ENCODE measurements around the gene MRPS6.

MRPS6 gene

DNA sequence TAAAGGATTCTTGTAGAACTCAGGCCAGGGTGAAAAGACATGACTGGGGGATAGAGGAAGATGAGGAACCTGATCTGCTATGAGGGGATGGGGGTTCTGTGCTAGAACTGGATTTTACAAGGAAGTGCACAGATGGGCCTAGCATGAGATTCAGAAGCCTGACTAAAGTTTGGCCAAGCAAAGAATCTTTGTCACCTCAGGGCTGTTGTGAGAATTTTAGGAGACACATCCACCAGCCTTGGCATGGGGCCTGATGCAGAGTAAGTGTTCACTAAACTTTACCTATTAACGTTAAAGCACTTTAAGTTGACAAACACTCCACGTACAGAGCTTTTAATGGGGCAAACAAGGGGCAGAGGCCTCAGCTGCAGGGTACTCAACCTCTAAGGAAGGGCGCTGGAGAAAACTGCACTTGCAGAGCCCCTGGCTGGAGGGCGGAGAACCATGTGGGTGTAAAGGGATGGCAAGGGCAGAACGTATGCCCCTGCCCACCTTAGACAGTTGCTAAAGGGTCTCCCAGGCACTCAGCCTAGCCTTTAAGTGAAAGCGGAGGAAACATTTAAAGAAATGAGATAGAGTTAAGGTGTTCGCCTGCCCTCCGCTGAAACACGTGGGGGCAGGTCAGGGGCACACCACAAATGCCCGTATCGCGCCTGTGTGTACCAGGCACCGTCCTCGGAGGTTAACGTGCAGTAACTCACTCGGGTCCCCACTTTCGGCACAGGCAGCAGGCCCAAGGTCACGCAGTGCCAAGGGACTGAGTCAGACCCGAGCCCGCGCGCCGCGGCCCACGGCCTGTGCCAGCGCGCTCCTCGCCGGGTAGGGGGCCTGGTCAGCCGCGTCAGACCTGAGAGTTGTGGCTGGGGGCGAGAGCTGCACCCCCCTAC, 990 bp upstream of the MRPS6 start:
- peak; percentile 24 for DNase-seq

DNA sequence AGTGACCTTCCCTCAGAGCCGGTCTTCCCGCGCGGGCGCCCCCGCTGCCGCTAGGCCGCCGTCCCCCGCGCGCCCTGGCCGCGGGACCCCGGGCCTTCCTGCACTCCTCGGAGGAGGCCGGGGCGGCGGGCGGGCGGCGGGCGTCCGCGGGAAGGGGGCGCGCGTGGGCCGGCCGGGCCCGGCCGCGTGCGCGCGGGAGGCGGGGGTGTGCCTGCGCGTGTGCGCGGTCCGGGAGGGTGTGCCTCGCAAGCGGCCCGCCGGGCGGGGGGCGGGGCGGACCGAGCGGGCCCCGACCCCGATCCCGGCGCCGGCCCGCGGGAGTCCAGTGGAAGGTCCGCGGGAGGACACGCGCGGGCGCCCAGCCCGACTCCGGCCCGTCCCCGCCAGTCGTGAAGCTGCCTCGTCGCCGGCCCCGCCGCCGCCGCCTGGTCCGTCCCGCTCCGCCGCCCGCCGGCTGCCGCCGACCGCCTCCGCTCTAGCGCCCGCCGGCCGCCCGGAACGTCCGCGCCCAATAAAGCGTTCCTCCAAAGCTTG, 438 bp downstream of the MRPS6 start:
- no peak for DNase-seq

DNA sequence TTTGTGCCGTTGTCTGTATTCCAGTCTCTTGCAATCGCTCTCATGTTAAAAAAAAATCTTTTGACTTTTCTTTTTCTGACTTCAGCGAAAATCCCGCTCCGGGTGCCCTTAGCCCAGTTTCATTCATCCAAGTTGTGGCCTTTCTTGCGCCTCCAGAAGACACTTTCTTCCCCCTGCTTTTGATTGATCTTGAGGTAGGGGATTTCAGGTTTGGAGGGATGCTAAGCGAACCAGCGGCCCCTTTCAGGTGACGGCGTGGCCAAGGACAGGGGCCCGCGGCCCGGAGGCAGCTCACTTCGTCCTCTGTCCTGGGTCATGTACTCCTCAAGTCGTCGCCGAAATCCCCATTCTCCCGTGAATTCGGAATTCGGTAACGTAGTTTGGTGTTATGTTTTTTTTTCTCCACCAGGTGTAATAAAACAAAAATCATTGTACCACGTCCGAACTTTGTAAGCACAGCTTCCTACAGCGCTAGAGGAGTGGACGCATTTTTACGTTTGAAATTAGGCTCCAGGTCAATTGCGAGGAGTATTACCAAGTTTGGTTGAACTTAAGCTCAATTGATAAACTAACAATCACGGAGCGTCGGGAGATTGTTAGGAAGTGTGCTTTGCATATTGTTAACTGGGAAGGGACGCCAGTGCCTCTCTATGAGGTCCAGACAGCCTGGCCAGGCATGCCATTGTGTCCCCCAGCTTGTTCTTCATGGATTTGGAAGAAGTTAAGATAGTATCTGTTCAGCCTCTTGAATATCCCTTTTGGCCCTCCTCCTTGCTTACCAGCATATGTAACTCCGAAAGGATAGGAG, 1.1 kb downstream of the MRPS6 start:
- DNase-seq: no peak

DNA sequence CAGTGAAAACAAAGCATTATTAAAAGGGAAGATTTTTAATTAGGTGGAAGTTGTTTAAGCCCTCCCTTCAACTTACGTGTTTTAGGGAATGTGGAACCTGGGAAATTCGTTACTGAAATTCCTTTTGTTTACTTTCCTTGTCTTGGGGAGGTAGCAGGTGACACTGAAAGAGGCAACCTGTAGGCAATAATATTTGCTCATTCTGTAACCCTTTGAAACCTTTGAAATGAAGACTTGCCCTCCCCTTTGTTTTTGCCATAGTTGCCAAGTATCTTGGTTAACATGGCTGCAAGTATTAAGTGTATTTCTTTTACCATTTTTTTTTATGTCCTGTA, 1.7 kb downstream of the MRPS6 start:
- DNase-seq: no peak

DNA sequence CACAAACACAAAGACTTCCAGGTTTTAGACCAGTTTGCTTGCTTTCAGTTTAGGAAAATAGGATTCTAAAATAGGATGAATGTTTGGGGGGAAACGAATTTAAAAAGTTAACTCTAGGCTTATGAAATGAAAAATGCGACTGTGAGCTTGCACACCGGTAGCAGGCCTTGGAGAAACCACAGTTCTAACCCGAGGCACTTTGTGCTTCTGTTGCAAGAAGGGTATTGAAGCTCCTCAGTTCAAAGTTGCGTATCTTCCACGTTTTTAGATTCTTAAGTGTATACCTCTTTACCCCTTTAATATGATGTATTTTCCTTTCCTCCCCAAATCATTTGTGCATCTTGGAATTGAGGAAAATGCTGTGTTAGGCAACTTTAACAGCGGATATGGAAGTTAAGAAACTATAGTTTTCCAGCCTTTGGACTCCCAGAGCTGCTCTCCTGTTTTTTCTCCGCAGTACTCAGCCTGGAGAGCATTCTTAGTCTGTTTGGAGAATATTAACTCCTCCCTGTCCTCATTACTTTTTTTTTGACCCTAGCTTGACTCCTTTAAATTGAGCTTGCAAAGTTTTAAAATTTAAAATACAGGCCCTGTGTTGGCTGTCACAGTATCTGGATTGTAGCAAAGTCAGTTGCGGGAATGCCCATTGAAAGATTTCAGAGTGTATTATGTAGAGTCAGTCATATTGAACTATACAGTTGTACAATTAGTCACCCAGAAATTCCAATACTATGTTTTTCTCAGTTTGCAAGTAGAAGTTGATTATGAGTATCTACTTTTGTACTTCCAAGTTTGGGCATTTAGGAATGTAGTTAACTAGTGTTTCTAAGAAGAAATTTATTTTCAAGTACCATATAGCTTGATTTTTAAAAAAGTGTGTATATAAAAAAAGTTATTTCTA, 2.6 kb downstream of the MRPS6 start:
- no peak for DNase-seq

DNA sequence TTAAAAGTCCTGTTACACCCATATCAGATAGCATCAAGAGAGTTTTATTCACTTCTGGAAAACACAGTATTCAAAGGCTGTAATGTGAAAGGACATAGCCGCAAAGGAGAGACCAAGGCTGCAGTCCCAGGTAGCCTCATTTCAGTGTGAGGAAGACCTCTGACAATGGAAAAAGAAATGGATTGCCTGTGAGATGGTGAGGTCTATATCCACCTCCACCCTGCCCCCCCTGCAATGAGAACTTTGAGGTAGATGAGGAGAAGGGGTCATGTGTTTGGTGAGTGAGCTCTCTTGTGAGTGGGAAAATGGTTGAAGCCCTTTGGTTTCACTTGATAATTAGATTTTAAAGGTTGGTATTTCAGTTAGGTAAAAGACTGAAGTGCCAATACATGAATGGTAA, 3.5 kb downstream of the MRPS6 start:
- DNase-seq: no peak

DNA sequence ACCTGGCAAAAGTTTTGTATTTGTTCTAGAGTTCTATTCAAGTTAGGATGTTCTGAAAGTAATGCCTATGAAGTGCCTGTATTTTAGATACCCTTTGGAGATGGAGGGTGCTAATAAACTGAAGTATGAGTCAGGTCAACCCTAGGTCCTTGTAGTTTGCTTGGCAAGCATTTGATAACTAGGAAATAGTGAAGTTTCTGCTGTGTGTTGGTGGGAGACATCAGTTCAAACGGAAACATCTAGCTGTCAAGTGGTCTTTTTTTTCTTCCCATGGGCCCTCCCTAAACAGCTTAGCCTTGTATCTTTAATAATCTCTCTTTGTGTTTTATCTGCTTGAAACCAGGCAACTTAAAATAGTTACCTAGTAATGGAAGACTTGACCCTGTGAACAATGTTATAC, 4.5 kb downstream of the MRPS6 start:
- DNase-seq: no peak

DNA sequence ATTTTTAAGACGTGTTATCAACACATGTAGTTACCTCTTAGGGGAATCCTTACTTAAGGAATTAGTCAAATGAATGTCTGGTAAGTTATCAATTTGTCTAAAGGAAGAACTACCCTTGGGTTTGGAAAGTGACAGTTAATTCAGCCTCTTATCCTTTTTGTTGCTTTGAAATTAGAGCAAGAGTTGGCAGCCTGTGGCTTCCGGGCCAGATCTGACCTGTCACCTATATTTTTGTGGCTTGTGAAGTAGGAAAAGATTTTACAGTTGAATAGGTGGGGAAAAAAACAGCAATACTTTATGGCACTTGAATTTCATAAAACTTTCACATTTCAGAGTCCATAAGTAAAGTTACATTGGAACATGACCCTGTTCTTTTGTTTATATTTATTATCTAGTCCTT, 5.5 kb downstream of the MRPS6 start:
- no peak for DNase-seq

DNA sequence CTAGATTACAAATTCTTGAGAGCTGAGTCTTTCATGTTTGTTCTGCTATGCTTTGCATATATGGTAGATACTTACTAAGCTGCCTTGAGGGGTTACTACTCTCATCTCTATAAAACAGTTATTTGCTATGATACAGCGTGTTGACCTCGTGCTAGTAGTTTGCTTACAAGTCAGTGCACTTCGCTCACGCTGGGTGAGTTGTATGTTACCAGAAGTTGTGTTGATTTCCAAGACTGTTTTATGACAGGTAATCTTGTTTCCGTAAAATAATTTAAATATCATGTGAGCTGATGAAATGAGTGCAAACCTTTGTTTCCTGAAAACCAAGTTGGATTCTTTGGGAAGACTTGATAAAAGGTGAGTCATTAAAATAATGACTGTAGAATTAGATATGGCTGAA, 7.3 kb downstream of the MRPS6 start:
- no peak for DNase-seq

DNA sequence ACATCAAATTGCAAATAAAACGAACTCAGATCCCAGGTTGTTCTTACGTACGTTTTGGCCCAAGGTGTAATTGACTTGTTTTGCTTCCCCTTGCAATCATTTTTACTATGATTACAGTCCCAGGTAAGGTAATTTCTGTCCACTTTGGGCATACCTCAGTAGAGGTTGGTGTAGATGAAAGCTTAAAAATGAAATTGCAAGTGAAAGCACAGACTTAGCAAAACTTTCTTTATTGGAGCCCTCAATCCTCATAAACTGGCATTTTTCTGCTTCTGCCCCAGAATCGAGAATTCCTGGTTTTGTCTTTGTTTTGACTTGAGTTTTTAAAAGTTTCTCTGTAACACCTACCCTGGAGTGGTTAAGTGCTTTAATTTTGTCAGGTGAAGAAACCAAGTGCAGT, 9.4 kb downstream of the MRPS6 start:
- no peak for DNase-seq

DNA sequence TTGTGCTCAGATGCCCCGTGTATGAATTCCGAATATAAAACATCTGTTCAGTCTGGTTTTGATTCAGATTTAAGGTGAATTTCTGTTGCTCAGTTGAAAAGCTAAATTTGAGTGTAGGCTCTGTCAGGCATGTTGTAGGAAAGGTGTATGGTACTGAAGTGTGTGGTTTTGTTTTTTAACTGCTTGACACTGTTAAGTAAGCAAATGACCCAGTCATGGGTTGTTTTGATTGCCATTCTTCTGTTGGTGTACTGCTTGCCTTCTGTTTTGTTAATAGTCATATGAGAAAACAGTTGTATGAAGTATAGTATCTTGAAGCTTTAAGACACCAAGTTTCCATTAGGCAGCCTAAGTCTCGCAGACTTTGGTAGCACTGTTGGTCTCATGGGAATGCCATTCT, 10.0 kb downstream of the MRPS6 start:
- no peak for DNase-seq

DNA sequence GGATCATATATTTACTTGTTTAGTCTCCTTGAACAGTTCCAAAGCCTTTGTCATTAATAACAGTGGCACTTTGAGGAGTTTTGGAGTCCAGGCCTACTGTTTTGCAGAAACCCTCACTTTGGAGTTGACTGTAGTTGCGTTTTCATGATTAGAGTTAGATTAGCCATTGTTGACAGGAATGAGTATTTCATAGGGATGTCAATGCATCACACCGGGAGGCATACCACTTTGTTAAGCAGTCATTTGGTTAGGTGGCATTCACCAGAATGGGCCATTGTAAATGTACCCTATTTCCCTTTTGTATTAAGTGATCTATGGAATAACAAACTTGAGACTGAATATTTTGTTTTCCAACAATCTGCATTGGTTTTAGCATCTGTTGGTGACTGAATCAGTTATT, 11.8 kb downstream of the MRPS6 start:
- no peak for DNase-seq

DNA sequence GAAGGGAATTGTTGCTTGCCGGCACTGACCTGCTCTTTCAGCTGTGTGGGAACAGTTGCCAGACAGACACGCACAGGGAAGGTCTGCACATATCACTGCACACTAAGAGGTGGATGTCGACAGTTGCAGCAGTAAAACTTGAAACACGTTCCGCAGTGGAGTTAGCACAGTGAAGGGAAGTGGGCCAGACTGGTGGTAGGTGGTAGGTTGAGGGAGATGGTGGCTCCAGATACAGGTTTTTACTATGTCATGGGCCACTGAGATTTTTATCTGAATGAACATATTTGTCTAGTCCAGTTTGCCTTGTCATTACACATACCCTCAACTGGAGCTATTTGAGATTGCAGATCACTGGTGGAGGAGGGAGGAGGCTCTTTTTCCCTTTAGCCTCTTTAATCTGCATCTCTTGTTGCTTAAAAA, 13.5 kb downstream of the MRPS6 start:
- no peak for DNase-seq

DNA sequence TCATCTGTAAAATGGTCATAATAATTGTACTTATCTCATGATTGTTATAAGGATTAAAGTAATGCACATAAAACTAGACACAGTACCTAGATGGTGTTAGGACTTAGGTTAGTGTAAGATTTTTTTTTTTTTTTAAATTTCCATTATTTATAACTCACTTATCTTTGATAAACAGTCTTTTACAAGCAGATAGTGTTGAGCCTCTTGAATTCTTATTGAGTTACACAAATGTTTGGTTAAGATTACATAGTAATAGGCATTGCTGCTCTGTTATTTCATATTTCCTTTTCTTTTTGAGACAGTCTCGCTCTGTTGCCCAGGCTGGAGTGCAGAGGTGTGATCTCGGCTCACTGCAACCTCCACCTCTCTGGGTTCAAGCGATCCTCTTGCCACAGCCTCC, 15.4 kb downstream of the MRPS6 start:
- DNase-seq: no peak

DNA sequence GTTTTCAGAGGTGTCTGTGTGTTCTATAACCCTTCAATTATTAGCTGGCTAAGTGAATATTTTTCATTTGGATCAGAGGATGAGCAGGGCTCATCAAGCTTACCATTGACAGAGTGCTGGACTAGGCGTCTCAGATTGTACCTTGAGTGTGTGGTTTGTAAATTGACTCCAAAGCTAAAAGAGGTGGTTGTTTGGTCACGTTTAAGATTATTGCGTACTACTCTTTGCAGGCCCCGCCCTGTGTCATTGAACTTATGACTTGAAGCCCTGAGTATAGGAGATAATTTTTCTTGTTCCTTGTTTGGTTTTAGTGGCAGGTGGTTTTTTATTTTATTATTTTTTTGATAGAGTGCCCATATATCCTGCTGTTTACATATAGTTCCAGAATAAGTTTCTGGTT, 17.7 kb downstream of the MRPS6 start:
- no peak for DNase-seq

DNA sequence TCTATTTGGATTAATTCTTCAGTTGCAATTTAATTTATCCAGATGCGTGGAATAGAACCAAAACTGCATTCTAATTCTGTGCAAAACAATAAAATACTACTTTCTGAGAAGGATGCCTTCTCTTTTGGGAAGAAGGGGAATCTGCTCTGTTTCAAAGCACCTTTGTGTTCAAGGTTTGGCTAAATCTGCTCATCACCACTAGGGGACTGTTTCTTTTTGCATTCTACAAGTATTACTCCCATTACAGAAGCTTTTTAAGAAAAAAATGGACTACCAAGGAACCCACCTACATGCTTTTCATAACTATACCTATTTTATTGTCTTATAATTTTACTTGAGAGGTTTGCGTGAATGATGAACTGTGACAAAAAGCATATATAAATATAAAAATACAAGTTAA, 18.2 kb downstream of the MRPS6 start:
- DNase-seq: no peak

DNA sequence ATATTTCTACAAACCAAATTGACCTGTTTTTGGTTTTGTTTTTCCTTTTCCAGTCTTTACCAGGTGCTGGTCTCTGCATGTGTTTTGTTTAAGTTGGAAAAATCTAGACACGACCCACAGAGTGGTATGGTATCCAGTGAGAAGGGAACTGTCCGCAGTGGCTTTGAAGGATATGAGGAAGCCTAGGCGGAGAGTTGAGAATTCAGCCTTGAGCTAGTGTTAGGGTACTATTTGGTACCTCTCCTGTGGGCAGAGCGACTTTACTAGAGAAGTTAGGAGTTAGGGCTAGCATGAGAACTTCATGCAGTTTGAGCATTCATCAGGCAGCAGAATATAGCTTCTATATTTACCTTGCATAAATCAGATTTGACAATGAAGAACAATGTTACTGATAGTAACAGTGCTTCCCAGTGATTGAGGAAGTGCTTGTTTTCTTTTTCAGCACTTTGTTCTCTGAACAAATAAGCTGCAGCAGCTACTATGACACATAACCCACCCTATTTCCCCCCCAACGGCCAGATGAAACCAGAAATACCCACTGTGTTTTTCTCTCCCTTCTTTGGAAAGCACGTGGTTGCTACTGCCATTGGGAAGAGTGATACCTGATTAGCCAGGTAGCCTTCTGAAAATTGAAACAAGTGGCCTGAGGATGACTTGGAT, 19.0 kb downstream of the MRPS6 start:
- no peak for DNase-seq

DNA sequence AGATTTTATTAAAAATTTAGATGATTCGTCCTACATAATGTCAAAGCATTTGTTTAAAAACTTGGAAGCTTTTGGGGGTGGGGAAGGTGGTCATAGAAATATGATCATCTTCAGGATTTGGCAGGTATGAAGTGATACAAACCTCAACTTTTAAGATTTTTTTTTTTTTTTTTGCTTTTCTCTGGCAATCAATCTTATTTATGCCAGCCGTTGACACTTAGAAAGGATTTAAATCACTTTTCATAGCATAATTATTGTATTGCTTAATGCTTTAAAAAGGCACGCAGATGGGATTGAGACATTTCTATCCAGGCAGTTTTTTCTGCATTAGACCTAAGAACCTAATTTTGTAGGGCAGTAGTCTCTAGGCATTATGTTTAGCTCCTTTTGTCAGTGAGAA, 19.7 kb downstream of the MRPS6 start:
- DNase-seq: no peak

DNA sequence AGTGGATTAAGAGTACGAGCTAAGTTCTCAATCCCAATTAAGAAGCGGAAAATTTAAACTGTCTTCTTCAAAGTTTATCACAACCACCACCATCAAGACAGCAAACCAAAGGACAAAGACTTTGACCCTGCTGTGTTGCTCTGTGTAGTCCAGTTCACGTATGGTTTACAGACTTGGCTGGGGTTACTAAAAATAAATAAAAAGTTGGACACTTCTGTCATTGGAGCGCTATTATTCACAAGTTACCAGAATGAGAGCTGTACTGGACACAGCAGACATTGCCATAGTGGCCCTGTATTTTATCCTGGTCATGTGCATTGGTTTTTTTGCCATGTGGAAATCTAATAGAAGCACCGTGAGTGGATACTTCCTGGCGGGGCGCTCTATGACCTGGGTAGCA, 21.6 kb downstream of the MRPS6 start:
- no peak for DNase-seq

DNA sequence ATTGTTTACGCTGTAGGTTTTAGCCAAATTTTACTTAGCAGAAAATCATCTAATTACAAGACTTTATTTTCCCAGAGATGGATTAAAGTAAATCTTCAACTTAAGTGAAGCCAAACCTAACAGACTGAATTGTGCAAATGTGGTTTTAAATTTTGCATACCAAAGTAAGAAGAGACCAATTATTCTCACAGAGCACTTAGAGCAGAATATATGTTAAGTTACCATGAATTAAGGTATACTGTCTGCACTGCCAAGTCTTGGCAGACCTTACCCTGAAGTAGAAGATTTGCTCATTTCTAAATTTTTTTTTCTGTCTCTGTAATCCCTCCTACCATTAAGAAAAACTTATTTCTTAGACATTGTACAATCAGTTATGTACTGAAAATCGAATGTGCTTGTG, 24.1 kb downstream of the MRPS6 start:
- no peak for DNase-seq

DNA sequence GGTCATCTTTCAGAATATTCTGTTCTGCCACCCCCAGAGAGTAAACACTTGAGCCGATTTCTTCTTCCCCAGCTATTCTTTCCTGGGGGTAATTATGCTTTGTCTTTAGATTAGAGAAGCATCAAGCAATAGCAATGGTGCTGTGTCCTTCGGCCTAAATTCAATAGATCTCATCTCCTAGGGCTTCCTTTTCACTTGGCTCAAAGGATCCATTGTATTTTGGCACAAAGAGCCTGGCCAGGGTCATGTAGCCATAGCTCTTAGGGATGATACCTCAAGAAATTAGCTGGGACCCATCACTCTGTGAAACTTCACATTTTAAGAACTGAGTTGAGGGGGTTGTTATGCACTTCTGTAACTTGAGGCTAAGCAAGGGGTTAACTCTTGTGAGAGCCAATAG, 27.0 kb downstream of the MRPS6 start:
- DNase-seq: no peak

DNA sequence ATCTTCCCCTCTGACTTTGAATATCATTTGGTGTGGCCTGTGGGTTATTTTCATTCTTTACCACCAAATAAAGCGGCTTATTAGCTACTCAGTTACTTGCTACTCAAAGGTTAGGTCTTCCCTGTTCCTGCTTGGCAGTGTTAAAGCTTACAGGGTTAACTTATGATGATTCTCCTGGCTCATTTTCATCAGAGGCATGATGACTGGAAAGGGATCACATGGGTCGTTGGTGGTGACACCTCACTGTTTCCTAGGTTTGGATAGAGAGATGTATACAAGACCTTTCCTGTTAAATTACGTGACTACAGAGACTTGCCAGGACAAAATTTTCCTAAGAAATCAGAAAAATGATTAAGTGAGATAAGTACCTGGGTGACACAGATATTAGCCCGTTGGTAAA, 27.4 kb downstream of the MRPS6 start:
- no peak for DNase-seq
